ENCODE data around the gene TFDP2. TPM values are rescaled to one million over a fixed set of nuclear protein-coding genes. Genes with fewer than 3 reads are reported as not detected.

The TFDP2 gene
- total and polyA plus RNA-seq, 10 of the 15 experiments (the other 5 are each of a cell fraction or from before 2014, with no cell fraction given), result 28.3 to 100 (median 49.7) TPM

DNA sequence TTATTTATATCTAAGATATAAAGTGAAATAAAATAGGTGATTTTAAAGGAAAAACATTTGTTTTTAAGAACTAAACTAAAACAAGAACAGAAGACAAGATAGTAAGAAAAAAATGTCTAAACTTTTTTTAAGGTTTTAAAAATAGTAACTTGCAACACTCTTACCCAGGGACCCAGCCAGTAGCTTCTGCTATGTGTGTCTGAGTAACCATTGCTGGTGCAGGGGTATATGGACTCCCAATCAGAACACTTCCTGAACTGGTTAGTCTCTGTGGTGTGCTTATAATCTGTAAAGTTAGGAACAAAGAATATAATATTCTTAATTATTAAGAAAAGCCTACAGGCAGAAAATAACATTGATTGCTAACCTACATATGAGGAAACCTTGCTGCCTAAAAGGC lies 154.5 kb downstream of the TFDP2 start:
- H3K36me3 ChIP-seq (ENCODE audit: control insufficient read depth in 2 of 2, insufficient read depth in 2 of 2, low read length in 1 of 2), result peaks cover 0 to 3% of the 10 kb centered on the region in 2 experiments; a peak in 2 of 4 replicates
- no peak for ATAC-seq
- no TSS peak for BruUV-seq (replicated peaks)
- H3K27me3 ChIP-seq (replicated peaks in 1 of 2; ENCODE audit: control insufficient read depth in 2 of 2, insufficient read depth in 2 of 2, low read length in 1 of 2), result no peaks in the 10 kb centered on the region
- ChIA-PET SMC1A (ENCODE audit: uncharacterized antibody, unreplicated experiment) (interaction anchor here (1.6 kb wide), 1 partner anchor 37 kb away, joined by 3 read pairs; no protein-coding TSS in a partner anchor), CTCF (no interaction called here), RAD21 (ENCODE audit: unreplicated experiment) (no interaction called here), POLR2A (no interaction called here)
- no peaks in the 10 kb centered on the region for H3K9me3 ChIP-seq (replicated peaks; ENCODE audit: control insufficient read depth, insufficient read depth, low read length)
- peaks cover 4% of the 10 kb centered on the region for H3K4me1 ChIP-seq (ENCODE audit: control insufficient read depth, insufficient read depth, low read length)
- H2AFZ ChIP-seq (ENCODE audit: control insufficient read depth, low read depth, low read length), result no peak overlapping the region
- no peaks in the 10 kb centered on the region for H3K79me2 ChIP-seq (ENCODE audit: control insufficient read depth, insufficient read depth, low read length)
- H3K4me2 ChIP-seq (ENCODE audit: control insufficient read depth, insufficient read depth), result no peak overlapping the region
- intact Hi-C loops (cut with micrococcal nuclease; ENCODE audit: unreplicated experiment), result no loop called here
- H3K27ac ChIP-seq (ENCODE audit: control insufficient read depth, insufficient read depth), result no peak overlapping the region
- FAIRE-seq, result no peak
- DNase-seq (ENCODE audit: low read depth, low spot score), result no peak
- H3K4me3 ChIP-seq, result no peak overlapping the region
- H3K9ac ChIP-seq (ENCODE audit: control insufficient read depth, insufficient read depth, low read length), result no peak overlapping the region
- H4K20me1 ChIP-seq (ENCODE audit: control insufficient read depth, insufficient read depth), result no peaks in the 10 kb centered on the region
- in situ Hi-C loops (cut with MboI), result no loop called here
- TF ChIP-seq, protein P1, sequence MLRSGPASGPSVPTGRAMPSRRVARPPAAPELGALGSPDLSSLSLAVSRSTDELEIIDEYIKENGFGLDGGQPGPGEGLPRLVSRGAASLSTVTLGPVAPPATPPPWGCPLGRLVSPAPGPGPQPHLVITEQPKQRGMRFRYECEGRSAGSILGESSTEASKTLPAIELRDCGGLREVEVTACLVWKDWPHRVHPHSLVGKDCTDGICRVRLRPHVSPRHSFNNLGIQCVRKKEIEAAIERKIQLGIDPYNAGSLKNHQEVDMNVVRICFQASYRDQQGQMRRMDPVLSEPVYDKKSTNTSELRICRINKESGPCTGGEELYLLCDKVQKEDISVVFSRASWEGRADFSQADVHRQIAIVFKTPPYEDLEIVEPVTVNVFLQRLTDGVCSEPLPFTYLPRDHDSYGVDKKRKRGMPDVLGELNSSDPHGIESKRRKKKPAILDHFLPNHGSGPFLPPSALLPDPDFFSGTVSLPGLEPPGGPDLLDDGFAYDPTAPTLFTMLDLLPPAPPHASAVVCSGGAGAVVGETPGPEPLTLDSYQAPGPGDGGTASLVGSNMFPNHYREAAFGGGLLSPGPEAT (IDR thresholded peaks at IDR 0.05; ENCODE audit: low read depth), result no peak
- TF ChIP-seq, protein P2, sequence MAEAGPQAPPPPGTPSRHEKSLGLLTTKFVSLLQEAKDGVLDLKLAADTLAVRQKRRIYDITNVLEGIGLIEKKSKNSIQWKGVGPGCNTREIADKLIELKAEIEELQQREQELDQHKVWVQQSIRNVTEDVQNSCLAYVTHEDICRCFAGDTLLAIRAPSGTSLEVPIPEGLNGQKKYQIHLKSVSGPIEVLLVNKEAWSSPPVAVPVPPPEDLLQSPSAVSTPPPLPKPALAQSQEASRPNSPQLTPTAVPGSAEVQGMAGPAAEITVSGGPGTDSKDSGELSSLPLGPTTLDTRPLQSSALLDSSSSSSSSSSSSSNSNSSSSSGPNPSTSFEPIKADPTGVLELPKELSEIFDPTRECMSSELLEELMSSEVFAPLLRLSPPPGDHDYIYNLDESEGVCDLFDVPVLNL (IDR thresholded peaks at IDR 0.05; ENCODE audit: low read depth, low read length), result no peak
- TF ChIP-seq POU2F2 (IDR thresholded peaks at IDR 0.05; ENCODE audit: borderline replicate concordance, low read depth, low read length) (no peak), IKZF2 (IDR thresholded peaks at IDR 0.05) (no peak), KDM1A (IDR thresholded peaks at IDR 0.05; ENCODE audit: borderline replicate concordance) (no peak), SMC3 (IDR thresholded peaks at IDR 0.05; ENCODE audit: borderline replicate concordance, low read length) (no peak), ZNF207 (IDR thresholded peaks at IDR 0.05; ENCODE audit: borderline replicate concordance) (no peak), YBX1 (IDR thresholded peaks at IDR 0.05) (no peak), CBX5 (IDR thresholded peaks at IDR 0.05; ENCODE audit: low read depth) (no peak), RB1 (IDR thresholded peaks at IDR 0.05; ENCODE audit: borderline replicate concordance) (no peak), KAT2A (conservative IDR thresholded peaks at IDR 0.05; ENCODE audit: control insufficient read depth, low read depth, low read length) (no peak), MTA3 (IDR thresholded peaks at IDR 0.05; ENCODE audit: borderline replicate concordance, low read length) (no peak)
- TF ChIP-seq, protein P3, sequence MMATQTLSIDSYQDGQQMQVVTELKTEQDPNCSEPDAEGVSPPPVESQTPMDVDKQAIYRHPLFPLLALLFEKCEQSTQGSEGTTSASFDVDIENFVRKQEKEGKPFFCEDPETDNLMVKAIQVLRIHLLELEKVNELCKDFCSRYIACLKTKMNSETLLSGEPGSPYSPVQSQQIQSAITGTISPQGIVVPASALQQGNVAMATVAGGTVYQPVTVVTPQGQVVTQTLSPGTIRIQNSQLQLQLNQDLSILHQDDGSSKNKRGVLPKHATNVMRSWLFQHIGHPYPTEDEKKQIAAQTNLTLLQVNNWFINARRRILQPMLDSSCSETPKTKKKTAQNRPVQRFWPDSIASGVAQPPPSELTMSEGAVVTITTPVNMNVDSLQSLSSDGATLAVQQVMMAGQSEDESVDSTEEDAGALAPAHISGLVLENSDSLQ (IDR thresholded peaks at IDR 0.05), result no peak
- TF ChIP-seq, protein P4, sequence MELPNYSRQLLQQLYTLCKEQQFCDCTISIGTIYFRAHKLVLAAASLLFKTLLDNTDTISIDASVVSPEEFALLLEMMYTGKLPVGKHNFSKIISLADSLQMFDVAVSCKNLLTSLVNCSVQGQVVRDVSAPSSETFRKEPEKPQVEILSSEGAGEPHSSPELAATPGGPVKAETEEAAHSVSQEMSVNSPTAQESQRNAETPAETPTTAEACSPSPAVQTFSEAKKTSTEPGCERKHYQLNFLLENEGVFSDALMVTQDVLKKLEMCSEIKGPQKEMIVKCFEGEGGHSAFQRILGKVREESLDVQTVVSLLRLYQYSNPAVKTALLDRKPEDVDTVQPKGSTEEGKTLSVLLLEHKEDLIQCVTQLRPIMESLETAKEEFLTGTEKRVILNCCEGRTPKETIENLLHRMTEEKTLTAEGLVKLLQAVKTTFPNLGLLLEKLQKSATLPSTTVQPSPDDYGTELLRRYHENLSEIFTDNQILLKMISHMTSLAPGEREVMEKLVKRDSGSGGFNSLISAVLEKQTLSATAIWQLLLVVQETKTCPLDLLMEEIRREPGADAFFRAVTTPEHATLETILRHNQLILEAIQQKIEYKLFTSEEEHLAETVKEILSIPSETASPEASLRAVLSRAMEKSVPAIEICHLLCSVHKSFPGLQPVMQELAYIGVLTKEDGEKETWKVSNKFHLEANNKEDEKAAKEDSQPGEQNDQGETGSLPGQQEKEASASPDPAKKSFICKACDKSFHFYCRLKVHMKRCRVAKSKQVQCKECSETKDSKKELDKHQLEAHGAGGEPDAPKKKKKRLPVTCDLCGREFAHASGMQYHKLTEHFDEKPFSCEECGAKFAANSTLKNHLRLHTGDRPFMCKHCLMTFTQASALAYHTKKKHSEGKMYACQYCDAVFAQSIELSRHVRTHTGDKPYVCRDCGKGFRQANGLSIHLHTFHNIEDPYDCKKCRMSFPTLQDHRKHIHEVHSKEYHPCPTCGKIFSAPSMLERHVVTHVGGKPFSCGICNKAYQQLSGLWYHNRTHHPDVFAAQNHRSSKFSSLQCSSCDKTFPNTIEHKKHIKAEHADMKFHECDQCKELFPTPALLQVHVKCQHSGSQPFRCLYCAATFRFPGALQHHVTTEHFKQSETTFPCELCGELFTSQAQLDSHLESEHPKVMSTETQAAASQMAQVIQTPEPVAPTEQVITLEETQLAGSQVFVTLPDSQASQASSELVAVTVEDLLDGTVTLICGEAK (IDR thresholded peaks at IDR 0.05; ENCODE audit: borderline replicate concordance), result no peak
- TF ChIP-seq, protein P5, sequence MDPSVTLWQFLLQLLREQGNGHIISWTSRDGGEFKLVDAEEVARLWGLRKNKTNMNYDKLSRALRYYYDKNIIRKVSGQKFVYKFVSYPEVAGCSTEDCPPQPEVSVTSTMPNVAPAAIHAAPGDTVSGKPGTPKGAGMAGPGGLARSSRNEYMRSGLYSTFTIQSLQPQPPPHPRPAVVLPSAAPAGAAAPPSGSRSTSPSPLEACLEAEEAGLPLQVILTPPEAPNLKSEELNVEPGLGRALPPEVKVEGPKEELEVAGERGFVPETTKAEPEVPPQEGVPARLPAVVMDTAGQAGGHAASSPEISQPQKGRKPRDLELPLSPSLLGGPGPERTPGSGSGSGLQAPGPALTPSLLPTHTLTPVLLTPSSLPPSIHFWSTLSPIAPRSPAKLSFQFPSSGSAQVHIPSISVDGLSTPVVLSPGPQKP (IDR thresholded peaks at IDR 0.05; ENCODE audit: low read depth, low read length), result no peak
- TF ChIP-seq, protein P6, sequence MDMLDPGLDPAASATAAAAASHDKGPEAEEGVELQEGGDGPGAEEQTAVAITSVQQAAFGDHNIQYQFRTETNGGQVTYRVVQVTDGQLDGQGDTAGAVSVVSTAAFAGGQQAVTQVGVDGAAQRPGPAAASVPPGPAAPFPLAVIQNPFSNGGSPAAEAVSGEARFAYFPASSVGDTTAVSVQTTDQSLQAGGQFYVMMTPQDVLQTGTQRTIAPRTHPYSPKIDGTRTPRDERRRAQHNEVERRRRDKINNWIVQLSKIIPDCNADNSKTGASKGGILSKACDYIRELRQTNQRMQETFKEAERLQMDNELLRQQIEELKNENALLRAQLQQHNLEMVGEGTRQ (IDR thresholded peaks at IDR 0.05; ENCODE audit: borderline replicate concordance, low read depth, low read length), result no peak
